ENCODE measurements around the gene POLQ.

GRCh38 chr3:121531269-121531668 lies 14.5 kb downstream of the POLQ start:
- TF ChIP-seq, protein P1, sequence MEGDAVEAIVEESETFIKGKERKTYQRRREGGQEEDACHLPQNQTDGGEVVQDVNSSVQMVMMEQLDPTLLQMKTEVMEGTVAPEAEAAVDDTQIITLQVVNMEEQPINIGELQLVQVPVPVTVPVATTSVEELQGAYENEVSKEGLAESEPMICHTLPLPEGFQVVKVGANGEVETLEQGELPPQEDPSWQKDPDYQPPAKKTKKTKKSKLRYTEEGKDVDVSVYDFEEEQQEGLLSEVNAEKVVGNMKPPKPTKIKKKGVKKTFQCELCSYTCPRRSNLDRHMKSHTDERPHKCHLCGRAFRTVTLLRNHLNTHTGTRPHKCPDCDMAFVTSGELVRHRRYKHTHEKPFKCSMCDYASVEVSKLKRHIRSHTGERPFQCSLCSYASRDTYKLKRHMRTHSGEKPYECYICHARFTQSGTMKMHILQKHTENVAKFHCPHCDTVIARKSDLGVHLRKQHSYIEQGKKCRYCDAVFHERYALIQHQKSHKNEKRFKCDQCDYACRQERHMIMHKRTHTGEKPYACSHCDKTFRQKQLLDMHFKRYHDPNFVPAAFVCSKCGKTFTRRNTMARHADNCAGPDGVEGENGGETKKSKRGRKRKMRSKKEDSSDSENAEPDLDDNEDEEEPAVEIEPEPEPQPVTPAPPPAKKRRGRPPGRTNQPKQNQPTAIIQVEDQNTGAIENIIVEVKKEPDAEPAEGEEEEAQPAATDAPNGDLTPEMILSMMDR (conservative IDR thresholded peaks at IDR 0.05; ENCODE audit: low read depth, low read length): no peak
- no peak for TF ChIP-seq EZH2 (IDR thresholded peaks at IDR 0.05; ENCODE audit: borderline replicate concordance, low read depth, low read length, poor library complexity, severe bottlenecking)
